ENCODE measurements around the gene ALDOA. TPM values are rescaled to one million over a fixed set of nuclear protein-coding genes. Genes with fewer than 3 reads are reported as not detected.

The ALDOA gene
- total RNA-seq: 1,681 and 1,789 TPM in 2 replicates

GRCh38 chr16:30065102-30065942, at the start of gene ALDOA:
Gene ALDOA (plus strand): TSS chr16:30065760. CDS start chr16:30066898, 1,138 bp downstream.

GRCh38 chr16:30022887-30023286, 42.7 kb upstream of the ALDOA start, which contains the start of gene C16orf92:
Gene C16orf92 (plus strand): TSS chr16:30023198. CDS start chr16:30023341, 143 bp downstream.

GRCh38 chr16:30030841-30031413, 34.6 kb upstream of the ALDOA start, which contains the start of gene TLCD3B:
Gene TLCD3B (minus strand): TSS chr16:30031271. CDS start chr16:30030527, 744 bp downstream.

GRCh38 chr16:30075503-30076275, 10.1 kb downstream of the ALDOA start, which contains the start of gene PPP4C:
Gene PPP4C (plus strand): TSS chr16:30075994. CDS start chr16:30076378, 384 bp downstream.

GRCh38 chr16:30091474-30092372, 26.2 kb downstream of the ALDOA start, which contains the start of gene TBX6:
Gene TBX6 (minus strand): TSS chr16:30091924. CDS start chr16:30091193, 731 bp downstream.

GRCh38 chr16:30096105-30096861, 30.7 kb downstream of the ALDOA start, which contains the start of gene YPEL3:
Gene YPEL3 (minus strand): TSS chr16:30096213. CDS start chr16:30095482, 731 bp downstream.

GRCh38 chr16:30113031-30113710, 47.6 kb downstream of the ALDOA start, which contains the start of gene GDPD3:
Gene GDPD3 (minus strand): TSS chr16:30113537. CDS start chr16:30113478, 59 bp downstream.

Other genes with a start within 250 kb of the ALDOA start
- gene PAGR1, start 249.6 kb upstream of the ALDOA start, total RNA-seq: 32.1 and 32.6 TPM in 2 replicates
- gene MVP, start 245.3 kb upstream of the ALDOA start, total RNA-seq: 367 and 369 TPM in 2 replicates
- 101 and 105 TPM in 2 replicates for gene CDIPT, start 202.5 kb upstream of the ALDOA start, total RNA-seq
- gene SEZ6L2, start 166.2 kb upstream of the ALDOA start, total RNA-seq: 7.1 and 17.9 TPM in 2 replicates
- 8.1 and 11.5 TPM in 2 replicates for gene ASPHD1, start 165.3 kb upstream of the ALDOA start, total RNA-seq
- gene KCTD13, start 139.5 kb upstream of the ALDOA start, total RNA-seq: 6.1 and 9.7 TPM in 2 replicates
- gene TMEM219, start 103.7 kb upstream of the ALDOA start, total RNA-seq: 141 and 145 TPM in 2 replicates
- 36.9 and 38.3 TPM in 2 replicates for gene TAOK2, start 91.9 kb upstream of the ALDOA start, total RNA-seq
- 12.1 and 13.8 TPM in 2 replicates for gene HIRIP3, start 70.1 kb upstream of the ALDOA start, total RNA-seq
- 56.8 and 138 TPM in 2 replicates for gene INO80E, start 69.5 kb upstream of the ALDOA start, total RNA-seq
- 0.53 TPM in 1 of 2 replicates, not detected in the other for gene DOC2A, start 54.7 kb upstream of the ALDOA start, total RNA-seq
- gene C16orf92, start 42.6 kb upstream of the ALDOA start, total RNA-seq: not detected in 2 replicates
- gene TLCD3B, start 34.5 kb upstream of the ALDOA start, total RNA-seq: 1.2 TPM in 1 of 2 replicates, not detected in the other
- 141 and 176 TPM in 2 replicates for gene PPP4C, start 10.2 kb downstream of the ALDOA start, total RNA-seq
- 0.35 and 0.86 TPM in 2 replicates for gene TBX6, start 26.2 kb downstream of the ALDOA start, total RNA-seq
- gene YPEL3, start 30.5 kb downstream of the ALDOA start, total RNA-seq: 17.9 and 28.3 TPM in 2 replicates
- 0.89 and 2.9 TPM in 2 replicates for gene GDPD3, start 47.8 kb downstream of the ALDOA start, total RNA-seq
- 69.5 and 90.6 TPM in 2 replicates for gene MAPK3, start 57.5 kb downstream of the ALDOA start, total RNA-seq
- gene CORO1A, start 117.8 kb downstream of the ALDOA start, total RNA-seq: 4.3 and 7.2 TPM in 2 replicates
- 316 and 413 TPM in 2 replicates for gene BOLA2B, start 127.9 kb downstream of the ALDOA start, total RNA-seq
- 57.9 and 58.7 TPM in 2 replicates for gene SLX1A, start 128.1 kb downstream of the ALDOA start, total RNA-seq
- 1.7 and 5.0 TPM in 2 replicates for gene SULT1A3, start 133.5 kb downstream of the ALDOA start, total RNA-seq
- gene NPIPB13, start 182.7 kb downstream of the ALDOA start, total RNA-seq: 0.18 and 0.29 TPM in 2 replicates